Epithelial cell of proximal tubule (primary cell): ENCODE measurements around the gene HNRNPM. TPM values are rescaled to one million over a fixed set of nuclear protein-coding genes. Genes with fewer than 3 reads are reported as not detected.

Experiments
- DNase-seq: peaks from one replicate; pipeline ENCODE4 v3.0.0-alpha.2; 2011; ENCODE audit warnings: low read depth
- H3K4me3 ChIP-seq: 2 replicates; pipeline ENCODE4 v1.5.1; 2011; ENCODE audit warnings: low read depth, mild to moderate bottlenecking, low read length
- CTCF ChIP-seq: conservative IDR thresholded peaks from 2 replicates; pipeline ENCODE4 v1.5.1; 2012; ENCODE audit warnings: low read depth, mild to moderate bottlenecking, low read length
- total RNA-seq: library from RNA; depleted of rRNA; stranded (reverse); fragments of >200 nt; gene quantifications from 2 replicates; pipeline ENCODE4 v1.2.3, GENCODE V29; 2015

The HNRNPM gene
- total RNA-seq, 1 donor from 2014 or later = 134 TPM

DNA sequence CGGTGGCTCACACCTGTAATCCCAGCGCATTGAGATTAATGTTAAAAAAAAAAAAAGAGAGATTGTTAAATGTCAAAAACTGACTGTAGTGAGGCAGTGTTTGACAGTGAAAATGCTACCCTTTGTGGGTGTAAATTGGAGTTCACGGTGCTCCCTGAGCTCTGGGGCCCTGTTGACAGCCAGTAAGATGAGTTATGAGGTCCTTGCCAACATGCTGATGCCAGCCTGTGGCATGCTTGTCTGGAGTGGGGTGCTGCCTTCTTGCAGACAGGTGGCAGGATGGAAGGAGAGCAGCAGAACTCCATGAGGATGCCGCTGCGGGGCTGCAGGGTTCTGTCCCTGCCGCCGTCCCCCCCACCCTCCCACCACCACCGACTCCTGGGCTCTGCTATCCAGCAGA is 31.7 kb downstream of the HNRNPM start:
- no peak overlapping the region for H3K4me3 ChIP-seq
- TF ChIP-seq CTCF = no peak
- DNase-seq = no peak

- no peak overlapping the region for H3K4me3 ChIP-seq
- TF ChIP-seq CTCF = no peak
- DNase-seq = no peak
Measured at GRCh38 chr19:8477889-8478288, 33.1 kb downstream of the HNRNPM start.

GRCh38 chr19:8478598-8478997 is 33.8 kb downstream of the HNRNPM start:
- TF ChIP-seq CTCF = no peak
- H3K4me3 ChIP-seq = no peak overlapping the region
- no peak for DNase-seq

- H3K4me3 ChIP-seq = no peak overlapping the region
- no peak for TF ChIP-seq CTCF
- DNase-seq = no peak
Measured at GRCh38 chr19:8481201-8481600, 36.4 kb downstream of the HNRNPM start.

DNA sequence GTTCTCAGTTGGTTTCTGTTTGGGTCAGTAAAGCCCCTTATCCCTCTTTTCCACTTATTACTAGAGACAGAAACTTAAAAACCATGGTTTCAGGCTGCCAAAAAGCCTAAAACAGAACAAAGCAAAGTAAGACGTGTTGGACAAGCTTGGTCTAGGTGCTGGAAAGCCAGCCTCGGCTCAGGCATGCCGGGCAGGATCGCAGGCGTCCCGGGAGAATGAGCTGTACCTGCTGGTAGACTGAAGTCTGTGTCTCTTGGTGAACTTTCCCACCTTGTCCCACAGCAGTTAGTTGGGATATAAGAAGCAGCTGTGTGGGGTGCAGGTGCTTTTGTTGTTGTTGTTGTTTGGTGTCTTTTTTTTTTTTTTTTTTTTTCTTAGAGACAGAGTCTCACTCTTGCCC is 36.8 kb downstream of the HNRNPM start:
- DNase-seq = no peak
- H3K4me3 ChIP-seq = no peak overlapping the region
- no peak for TF ChIP-seq CTCF

DNA sequence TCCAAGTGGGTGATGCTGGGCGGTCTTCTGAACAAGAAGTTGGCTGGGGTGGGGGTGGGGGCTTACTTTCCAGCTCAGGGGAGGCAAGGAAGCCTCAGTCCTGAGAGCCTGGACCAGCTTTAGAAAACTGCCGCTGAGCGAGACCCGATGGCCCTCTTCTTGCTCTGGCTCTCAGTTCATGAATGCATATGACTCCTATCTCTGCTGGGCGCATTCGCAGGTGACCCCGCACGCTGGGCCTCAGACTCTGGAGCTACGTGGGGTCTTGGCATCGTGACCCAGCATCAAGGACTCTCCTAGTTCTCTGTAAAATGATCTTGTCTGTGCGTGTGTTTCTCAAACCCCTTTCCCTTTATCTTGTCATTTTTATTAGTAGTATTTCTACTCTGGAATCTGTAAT is 37.9 kb downstream of the HNRNPM start:
- DNase-seq = no peak
- no peak overlapping the region for H3K4me3 ChIP-seq
- no peak for TF ChIP-seq CTCF

- H3K4me3 ChIP-seq = no peak overlapping the region
- DNase-seq = no peak
Measured at GRCh38 chr19:8483165-8483564, 38.4 kb downstream of the HNRNPM start.

More at GRCh38 chr19:8483165-8483564, 38.4 kb downstream of the HNRNPM start:
- TF ChIP-seq CTCF = no peak
